Eye (tissue), 1 donor: ENCODE measurements around the gene ALCAM.
A peak's percentile ranks its signal among the peaks of the same experiment; 100 is the strongest.
"Not testable (repeated sequence)": the region's sequence is repeated elsewhere in the genome, so short reads cannot be mapped to it uniquely, and the experiment has no call there.

Experiments used
- DNase-seq: peaks from one replicate; pipeline ENCODE4 v3.0.0-alpha.2; 2015

Gene ALCAM

DNA sequence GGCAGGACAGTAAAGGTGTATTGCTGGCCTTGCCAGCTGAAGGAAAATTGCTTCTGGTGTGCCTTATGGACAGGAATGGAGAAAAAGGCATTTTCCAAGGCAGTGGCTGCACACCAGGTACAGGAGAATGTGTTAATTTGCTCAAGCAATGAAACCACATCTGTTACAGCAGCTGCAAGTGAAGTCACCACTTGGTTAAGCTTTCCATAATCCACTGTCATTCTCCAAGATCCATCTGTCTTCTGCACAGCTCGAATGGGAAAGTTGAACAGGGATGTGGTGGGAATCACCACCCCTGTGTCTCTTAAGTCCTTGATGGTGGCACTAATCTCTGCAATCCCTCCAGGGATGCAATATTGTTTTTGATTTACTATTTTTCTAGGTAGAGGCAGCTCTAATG is 236.8 kb downstream of the ALCAM start:
- DNase-seq = not testable (repeated sequence)

DNA sequence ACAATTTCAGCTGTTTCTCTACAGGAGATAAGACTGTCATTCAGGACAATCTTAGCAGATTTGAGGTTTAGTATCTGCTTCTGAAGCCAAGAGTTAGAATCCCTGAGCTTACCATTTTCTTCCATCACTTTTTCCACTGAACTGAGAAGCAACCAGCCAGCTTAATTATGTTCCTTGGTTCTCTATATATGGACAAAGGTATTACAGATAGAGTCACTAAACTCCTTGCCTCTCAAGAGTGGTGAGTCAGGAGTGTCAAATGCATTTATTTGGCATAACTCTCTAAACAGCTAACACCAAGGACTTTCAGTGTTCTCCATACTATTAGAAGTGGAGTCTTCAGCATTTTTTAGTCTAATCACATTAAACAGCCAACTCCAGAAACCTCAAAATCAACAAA is 239.3 kb downstream of the ALCAM start:
- no peak for DNase-seq

DNA sequence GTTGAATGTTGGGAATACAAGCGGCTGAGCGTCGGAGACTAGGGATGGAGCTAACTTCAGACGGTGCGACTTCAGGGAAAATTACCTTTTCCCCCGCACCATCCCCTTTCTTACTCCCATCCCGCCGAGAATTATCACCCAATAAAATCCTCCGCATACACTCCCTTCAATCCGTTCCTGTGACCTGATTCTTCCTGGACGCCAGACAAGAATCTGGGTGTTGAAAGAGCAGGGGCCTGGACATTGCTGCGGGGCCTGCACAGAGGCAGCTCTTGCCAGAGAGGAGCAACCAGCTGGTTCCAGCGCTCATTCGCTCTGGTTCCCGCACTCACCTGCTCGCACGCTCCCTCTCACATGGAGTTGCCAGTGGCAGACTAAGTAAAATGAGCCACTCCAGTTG is 241.9 kb downstream of the ALCAM start:
- no peak for DNase-seq

DNA sequence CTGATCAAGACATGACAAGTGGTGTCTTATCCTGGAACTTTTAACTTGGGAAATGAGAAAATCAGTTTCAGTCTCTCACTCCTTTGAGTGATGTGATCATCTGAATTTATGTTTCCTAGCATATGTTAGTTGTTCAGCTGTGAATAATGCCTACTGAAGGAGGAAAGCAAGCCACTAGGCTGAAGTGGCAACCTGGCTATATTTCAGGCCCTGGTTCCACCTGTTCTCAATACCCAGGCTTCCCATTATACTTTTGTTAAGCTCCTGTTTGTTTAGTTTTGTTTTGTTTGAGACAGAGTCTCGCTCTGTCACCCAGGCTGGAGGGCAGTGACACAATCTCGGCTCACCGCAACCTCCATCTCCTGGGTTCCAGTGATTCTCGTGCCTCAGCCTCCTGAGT is 243.8 kb downstream of the ALCAM start:
- DNase-seq = no peak

DNA sequence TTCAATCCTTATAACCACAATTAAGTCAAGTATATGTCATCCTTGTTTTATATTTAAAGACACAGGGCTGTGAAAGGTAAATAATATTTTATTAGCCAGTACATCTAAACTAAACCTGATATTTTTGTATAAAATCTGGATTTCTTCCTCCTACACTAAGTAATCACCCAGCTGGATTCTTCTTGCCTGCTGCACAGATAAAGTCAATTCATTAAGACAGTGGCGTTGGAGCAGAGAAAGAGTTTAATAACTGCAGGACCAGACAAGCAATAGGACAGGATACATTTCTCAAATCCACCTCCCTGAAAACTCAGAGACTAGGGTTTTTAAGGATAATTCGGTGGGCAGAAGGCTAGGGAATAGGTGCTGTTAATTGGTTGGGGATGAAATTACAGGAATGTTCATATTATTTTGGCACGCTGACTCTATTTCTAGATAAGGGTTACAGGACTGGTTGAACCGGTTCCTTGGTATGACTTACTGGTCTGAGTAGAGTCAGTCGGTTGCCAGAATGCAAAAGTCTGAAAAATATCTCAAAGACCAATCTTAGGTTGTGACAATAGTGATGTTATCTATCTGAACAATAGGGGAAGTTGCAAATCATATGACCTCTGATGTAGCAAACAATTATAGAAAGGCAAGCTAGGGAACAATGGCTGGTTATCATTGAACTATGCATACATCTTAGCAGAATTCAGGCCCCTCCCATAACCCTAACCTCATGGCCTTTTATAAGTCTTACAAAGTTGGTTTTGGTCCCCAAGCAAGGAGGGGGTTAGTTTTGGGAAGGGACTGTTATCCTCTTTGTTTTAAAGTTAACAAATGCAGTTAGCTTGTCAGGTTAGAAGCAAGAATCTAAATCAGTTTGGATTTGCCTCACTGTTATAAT is 244.8 kb downstream of the ALCAM start:
- no peak for DNase-seq

DNA sequence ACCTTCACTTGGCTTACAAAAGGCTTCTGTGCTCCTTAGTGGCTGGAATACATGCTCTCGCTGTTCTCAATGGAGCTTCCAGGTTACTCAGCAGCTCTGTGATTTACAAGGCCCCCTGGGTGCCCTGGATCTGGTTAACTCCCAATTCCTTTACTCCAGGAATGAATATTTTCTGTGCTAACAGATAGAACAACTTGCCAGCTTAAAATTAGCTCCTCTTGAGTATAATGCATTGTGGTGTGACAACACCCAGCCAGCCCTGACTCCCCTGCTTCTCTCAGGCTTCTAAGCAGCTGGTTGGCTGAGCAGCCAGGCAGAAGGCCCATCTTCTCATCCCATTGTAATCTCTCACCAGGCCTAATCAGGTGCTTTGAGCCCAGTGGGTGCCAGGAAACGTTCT is 246.4 kb downstream of the ALCAM start:
- peak; percentile 6 for DNase-seq

DNA sequence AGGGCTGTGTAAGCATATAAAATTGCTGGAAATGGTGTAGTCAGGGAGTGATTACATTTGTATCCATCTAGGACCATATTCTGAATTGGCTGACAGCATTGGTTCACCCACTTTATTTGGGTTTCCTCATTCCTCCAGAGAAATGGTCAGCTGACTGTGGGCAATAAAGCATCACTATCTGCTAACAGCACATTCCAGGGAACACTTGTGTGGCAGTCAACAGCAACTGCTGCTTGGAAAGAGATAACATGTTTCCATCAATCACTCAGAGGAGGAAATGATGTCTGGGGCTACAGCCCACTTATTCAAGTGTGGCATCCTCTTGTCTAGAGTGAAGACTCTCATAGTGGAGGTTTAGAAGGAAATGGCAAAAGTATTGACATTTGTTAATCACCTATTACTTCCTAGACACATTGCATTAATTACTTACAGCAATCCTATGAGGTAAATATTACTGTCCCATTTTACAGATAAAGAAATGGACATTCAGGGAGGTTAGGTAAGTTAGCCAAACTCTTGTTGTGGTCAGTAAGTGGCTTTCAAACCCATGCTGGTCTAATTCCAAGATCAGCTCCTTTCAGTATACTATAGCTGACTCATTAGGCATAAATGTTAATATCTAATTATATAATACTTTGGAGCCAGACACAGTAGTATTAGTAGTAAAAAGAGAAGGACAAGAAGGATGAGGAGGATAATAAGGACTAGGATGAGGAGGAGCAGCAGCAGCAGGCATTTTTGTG is 247.8 kb downstream of the ALCAM start:
- DNase-seq = no peak

DNA sequence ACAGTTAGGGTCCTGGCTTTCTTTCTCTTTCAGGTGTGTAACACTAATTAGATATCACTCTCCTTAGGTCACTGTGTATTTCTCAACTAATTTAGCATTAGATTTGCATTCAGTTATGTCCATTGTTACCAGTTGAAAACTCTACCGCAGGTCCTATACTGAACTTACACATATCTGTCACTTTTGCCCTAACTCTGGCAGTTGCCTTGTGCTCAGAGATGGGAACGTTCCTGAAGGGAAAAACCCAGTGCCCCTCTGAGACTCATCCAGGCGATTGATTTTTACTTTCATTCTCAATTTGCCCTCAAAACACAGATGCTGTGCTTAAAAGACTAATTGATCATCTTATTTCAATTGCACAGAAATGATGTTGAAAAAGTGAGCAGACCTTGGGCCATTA is 249.1 kb downstream of the ALCAM start:
- no peak for DNase-seq

DNA sequence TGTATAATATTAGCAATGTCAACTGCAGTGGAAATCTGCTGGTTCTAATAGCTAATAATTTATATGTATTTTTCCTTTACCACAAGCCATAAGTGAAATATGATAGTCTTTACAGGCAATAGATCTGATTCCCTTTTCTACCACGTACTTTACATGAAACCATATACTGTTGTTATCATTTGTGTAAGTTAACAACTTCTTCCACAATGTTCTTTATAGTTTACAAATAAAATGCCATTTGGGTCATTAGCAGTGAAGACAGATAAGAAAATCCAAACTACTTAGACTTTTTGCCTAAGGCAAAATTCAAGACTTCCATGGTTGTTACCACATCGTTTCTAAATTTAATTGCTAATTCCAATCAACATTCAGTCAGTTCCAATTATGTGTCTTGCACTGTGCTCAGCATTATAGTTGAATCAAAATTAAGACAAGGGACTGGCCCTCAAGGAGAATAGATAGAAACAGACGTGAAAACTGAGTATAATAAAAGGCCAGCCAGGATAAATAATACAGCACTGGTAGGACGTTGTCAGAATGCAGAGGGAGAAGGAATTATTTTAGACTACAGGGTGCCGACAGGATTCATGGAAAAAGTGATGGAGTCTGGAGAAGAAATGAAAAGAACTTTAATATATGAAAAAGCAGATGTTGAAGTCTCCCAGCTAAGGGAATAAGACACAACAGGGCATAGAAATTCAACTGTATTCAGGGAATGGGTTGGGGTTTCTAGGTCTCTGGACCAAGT is 249.8 kb downstream of the ALCAM start:
- no peak for DNase-seq

DNA sequence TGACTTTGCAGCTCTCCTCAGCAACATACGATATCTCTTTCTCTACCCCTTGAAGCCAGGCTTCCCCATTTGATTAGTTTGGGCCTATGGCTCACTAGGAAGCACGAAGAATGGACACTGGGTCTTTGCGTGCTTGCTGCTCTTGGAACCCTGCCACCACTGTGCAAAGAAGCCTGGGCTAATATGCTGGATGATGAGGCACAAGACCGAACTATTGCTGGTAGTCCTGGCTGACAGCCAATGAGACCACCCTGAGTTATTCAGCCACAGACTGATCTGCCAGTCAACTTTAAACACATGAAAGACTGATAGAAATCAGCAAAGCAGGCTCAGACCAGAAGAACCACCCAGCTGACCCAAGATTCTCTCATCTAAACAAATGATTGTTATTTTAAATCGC is 251.8 kb downstream of the ALCAM start:
- no peak for DNase-seq

DNA sequence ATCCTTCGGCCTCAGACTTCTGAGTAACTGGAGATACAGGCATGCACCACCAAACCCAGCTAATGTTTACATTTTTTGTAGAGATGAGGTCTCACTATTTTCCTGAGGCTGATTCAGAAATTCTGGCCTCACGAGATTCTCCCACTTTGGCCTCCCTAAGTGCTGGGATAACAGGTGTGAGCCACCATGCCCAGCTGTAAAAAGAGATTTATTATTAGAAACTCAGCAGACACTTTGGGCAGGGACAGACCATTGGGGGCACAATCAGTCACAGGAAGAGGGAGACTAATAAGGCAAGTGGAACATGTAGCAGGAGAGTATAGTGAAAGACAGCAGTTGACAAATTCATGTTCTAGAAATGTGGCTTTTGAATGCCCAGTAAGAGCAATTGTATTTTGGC is 252.9 kb downstream of the ALCAM start:
- DNase-seq = no peak

DNA sequence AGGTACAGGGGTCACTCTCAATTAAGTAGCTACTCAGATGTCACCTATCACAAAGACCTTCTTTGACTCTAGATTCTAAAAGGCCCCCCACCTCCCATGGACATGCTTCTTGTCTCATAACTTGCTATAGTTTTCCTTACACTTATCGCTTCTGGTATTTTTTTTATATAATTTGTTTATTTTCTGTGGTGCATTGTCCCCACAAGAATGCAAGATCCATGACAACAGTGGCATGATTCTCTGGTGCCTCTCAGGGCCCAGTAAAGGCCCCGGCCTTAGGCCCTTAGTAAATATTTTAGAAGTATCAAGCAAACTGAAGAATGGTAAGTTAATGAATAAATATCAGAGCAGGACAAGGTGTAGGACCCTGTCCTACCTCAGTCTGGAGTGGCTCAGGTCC is 253.5 kb downstream of the ALCAM start:
- DNase-seq = no peak

DNA sequence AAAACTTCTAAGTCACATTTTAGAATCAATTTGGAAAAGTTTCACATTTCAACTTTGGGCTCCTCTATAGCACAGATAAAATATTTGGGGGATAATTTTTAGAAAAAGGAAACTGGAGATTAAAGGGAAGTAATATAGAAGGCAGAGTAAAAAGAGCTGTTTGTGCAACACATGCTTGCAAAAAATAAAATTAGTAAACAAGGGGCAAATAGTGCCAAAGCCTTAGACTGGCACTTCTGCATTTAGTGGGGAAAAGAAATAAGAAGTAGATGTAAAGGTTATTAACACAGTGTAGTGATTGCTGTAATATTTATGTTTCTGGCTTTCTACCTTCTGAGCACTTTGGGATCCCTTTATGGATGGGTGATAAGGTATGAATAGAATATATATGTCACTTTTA is 255.5 kb downstream of the ALCAM start:
- DNase-seq = no peak
